Epithelial cell of esophagus (primary cell): Measurements from ENCODE around the gene RAD54L.
A peak's percentile ranks its signal among the peaks of the same experiment; 100 is the strongest.
"Not testable (repeated sequence)": the region's sequence is repeated elsewhere in the genome, so short reads cannot be mapped to it uniquely, and the experiment has no call there.

ENCODE experiments used
- DNase-seq: peaks from one replicate; pipeline ENCODE4 v3.0.0; 2010; ENCODE audit warnings: low read depth
- H3K4me3 ChIP-seq: 2 replicates; pipeline ENCODE4 v1.5.1; 2011; ENCODE audit warnings: mild to moderate bottlenecking, low read length, control low read depth
- TF ChIP-seq, protein P1 (sequence below): IDR thresholded peaks from 2 replicates; pipeline ENCODE4 v1.5.1; 2011; ENCODE audit warnings: low read depth, mild to moderate bottlenecking, low read length, control low read depth, inconsistent platforms; ENCODE audit not compliant: insufficient read depth; ENCODE audit errors: missing control alignments

RAD54L gene

DNA sequence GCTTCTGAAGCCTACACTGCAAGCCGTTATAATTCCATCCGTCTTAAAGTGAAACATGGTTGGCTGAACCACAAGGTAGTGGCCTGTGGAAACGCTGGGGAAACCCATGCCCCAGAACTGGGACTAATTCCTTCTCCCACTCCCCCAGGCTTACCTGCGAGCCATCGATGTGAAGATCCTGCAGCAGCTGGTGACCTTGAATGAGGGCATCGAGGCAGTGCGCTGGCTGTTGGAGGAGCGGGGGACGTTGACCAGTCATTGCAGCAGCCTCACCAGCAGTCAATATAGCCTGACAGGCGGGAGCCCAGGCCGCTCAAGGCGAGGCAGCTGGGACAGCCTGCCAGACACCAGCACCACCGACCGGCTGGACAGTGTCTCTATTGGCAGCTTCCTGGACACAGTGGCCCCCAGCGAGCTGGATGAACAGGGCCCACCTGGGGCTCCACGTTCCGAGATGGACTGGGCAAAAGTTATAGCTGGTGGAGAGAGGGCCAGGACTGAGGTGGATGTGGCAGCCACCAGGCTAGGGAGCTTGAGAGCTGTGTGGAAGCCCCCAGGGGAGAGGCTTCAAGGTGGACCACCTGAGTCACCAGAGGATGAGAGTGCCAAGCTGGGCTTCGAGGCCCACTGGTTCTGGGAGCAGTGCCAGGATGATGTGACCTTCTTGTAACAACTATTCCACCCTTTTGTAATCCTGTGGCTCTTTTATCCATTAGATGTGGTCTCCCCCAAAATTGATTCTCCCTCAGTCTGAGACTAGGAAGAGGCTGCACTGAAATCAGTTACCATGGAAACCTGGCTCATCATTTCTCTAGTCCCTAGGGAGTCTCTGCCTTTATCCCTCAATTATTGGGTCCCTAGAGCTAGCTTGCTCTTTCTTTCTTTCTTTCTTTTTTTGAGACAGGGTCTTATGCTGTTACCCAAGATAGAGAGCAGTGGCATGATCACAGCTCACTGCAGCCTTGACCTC lies 27.7 kb upstream of the RAD54L start:
- TF ChIP-seq, protein P1, sequence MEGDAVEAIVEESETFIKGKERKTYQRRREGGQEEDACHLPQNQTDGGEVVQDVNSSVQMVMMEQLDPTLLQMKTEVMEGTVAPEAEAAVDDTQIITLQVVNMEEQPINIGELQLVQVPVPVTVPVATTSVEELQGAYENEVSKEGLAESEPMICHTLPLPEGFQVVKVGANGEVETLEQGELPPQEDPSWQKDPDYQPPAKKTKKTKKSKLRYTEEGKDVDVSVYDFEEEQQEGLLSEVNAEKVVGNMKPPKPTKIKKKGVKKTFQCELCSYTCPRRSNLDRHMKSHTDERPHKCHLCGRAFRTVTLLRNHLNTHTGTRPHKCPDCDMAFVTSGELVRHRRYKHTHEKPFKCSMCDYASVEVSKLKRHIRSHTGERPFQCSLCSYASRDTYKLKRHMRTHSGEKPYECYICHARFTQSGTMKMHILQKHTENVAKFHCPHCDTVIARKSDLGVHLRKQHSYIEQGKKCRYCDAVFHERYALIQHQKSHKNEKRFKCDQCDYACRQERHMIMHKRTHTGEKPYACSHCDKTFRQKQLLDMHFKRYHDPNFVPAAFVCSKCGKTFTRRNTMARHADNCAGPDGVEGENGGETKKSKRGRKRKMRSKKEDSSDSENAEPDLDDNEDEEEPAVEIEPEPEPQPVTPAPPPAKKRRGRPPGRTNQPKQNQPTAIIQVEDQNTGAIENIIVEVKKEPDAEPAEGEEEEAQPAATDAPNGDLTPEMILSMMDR: no peak
- no peak for DNase-seq
- no peak overlapping the region for H3K4me3 ChIP-seq

DNA sequence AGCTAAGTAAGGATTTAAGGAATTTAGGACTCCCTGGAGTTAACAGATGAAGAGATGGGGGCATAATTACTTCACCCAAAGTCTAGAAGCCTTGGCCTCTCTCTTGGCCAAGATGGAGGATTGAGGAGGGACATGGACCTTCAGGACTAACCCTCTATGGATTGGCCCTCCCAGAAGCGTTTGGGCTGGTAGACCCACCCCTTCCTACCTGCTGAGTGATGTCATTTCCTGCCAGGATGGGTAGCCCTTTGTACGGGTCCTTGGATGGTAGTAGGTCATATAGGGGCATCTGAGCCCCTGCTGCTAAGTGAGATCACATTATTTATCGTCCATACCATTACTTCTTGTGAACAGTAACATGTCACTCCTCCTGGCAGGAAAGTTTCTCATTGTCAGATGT lies 26.8 kb upstream of the RAD54L start:
- DNase-seq: no peak
- no peak overlapping the region for H3K4me3 ChIP-seq
- TF ChIP-seq, protein P1: no peak

DNA sequence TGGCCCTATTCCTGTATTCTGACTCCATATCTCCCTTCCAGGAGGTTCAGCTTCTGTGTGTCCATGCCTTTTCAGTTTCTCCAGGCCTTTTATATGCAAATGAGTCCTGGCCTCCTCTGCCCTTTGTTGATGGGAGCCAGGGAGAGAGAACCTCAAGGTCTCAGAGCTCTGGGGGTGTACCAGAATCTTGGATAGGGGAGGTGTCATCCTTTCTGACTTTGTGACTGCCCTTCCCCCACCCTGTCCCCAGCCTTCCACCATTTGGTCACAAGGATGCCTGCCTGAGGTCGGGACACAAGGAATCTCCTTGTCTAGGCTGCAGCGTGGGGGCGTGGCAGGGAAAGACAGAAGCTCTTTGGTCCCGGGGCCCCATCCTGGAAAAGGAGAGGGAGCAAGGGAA lies 25.8 kb upstream of the RAD54L start:
- DNase-seq: no peak
- TF ChIP-seq, protein P1: no peak
- H3K4me3 ChIP-seq: no peak overlapping the region

DNA sequence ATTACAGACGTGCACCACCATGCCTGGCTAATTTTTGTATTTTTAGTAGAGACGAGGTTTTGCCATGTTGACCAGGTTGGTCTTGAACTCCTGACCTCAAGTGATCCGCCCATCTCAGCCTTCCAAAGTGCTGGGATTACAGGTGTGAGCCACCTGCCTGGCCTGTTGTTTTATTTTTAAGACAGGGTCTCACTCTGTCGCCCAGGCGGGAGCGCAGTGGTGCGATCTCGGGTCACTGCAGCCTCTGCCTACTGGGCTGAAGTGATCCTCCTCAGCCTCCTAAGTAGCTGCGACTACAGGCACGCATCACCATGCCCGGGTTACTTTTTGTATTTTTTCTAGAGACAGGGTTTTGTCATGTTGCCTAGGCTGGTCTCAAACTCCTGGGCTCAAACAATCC lies 24.5 kb upstream of the RAD54L start:
- not testable (repeated sequence) for DNase-seq, H3K4me3 ChIP-seq

DNA sequence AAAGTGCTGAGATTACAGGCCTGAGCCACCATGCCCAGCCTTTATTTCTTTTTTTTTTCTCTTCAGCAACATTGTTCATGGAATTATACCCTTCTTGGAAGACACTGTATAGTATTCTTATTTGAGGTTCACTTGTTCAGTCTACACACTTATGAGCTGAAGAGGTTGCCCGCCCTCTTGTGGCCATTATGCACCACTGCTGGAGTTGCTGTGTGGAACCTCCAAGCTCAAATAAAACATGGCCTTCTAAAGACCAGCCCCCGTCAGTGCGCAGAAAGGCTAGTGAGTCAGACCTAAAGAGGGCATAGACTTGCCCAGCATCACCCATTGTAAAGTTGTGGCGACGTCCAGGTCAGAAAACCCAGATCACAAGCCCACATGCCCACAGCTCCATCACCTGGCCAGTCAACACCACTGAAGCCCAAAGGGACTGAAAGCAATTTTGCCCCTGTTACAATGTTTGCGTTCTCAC lies 24.1 kb upstream of the RAD54L start:
- DNase-seq: peak; percentile 91
- TF ChIP-seq, protein P1: peak; percentile 96
- no peak overlapping the region for H3K4me3 ChIP-seq

DNA sequence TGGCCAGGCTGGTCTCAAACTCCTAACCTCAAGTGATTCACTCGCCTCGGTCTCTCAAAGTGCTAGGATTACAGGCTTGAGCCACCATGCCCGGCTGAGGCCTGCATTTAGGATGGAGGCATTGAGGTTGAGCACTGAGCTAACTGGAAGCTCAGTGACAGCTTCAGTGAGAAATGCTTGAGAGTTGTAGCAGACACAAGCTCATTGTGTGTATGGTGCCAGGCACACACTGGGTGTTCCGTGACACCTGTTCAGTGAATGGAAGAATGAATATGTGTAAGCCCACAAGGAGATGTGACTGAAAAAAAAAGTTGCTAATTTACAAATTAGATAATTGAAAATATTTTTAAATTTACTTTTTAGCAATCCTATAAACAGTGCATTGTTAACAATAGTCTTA lies 22.6 kb upstream of the RAD54L start:
- DNase-seq: no peak
- TF ChIP-seq, protein P1: no peak
- H3K4me3 ChIP-seq: no peak overlapping the region

DNA sequence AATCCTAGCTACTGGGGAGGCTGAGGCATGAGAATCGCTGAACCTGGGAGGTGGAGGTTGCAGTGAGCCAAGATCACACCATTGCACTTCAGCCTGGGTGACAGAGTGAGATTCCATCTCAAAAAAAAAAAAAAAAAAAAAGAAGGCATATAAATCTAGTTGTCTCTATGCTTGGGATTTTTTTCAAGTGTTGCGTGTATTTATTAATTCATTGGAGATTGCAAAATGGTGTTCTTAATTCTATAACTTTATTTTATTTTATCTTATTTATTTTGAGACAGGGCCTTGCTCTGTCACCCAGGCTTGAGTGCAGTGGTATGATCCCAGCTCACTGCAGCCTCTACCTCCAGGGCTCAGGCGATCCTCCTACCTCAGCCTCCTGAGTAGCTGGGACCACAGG lies 16.3 kb upstream of the RAD54L start:
- not testable (repeated sequence) for H3K4me3 ChIP-seq, DNase-seq

DNA sequence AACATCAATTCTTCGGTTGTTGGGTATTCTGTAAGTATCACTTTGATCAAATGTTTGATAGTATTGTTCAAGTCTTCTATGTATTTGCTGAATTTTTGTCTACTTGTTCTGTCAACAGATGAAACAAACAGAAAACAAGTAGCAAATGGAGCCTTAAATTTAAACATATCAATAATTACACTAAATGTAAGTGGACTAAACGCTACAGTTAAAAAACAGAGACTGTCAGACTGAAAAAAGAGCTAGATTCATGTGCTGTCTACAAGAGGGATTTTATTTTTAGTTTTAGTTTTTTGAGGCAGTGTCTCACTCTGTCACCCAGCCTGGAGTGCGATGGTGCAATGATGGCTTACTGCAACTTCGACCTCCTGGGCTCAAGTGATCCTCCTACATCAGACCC lies 10.7 kb upstream of the RAD54L start:
- DNase-seq: no peak
- no peak overlapping the region for H3K4me3 ChIP-seq
- TF ChIP-seq, protein P1: no peak

DNA sequence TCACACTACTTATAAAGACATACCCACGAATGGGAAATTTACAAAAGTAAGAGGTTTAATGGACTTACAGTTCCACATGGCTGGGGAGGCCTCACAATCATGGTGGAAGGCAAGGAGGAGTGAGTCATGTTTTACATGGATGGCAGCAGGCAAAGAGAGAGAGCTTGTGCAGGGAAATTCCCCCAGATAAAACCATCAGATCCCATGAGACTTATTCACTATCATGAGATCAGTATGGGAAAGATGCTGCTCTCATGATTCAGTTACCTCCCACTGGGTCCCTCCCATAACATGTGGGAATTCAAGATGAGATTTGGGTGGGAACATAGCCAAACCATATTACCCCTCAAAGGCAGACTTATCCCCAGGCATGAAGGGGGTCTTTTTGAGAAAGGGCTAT lies 8.7 kb upstream of the RAD54L start:
- H3K4me3 ChIP-seq: not testable (repeated sequence)
- peak; percentile 30 for DNase-seq

DNA sequence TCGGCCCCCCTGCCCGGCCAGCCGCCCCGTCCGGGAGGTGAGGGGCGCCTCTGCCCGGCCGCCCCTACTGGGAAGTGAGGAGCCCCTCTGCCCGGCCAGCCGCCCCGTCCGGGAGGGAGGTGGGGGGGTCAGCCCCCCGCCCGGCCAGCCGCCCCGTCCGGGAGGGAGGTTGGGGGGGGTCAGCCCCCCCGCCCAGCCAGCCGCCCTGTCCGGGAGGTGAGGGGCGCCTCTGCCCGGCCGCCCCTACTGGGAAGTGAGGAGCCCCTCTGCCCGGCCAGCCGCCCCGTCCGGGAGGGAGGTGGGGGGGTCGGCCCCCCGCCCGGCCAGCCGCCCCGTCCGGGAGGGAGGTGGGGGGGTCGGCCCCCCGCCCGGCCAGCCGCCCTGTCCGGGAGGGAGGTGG lies 5.8 kb upstream of the RAD54L start:
- DNase-seq, H3K4me3 ChIP-seq: not testable (repeated sequence)
